GM12878 (cell line): Measurements from ENCODE around the gene EXPH5. TPM values are rescaled to one million over a fixed set of nuclear protein-coding genes. Genes with fewer than 3 reads are reported as not detected.

Source experiments
- CEBPZ ChIP-seq: fragments of 150-350 bp; IDR thresholded peaks from 2 replicates; pipeline ENCODE4 v1.6.1; 2016; ENCODE audit warnings: low read depth, low read length
- E2F4 ChIP-seq: IDR thresholded peaks from 2 replicates; pipeline ENCODE4 v1.6.1; 2012; ENCODE audit warnings: low read depth, low read length, improper control_type of control experiment
- E2F8 ChIP-seq: fragments of 450-650 bp; IDR thresholded peaks from 2 replicates; pipeline ENCODE4 v1.6.1; 2018; ENCODE audit warnings: mild to moderate bottlenecking, low read depth, moderate library complexity; ENCODE audit not compliant: partially characterized antibody
- FOS ChIP-seq: IDR thresholded peaks from 3 replicates; pipeline ENCODE4 v1.6.1; 2011; ENCODE audit warnings: borderline replicate concordance; ENCODE audit not compliant: insufficient read length; ENCODE audit errors: extremely low read depth
- MYB ChIP-seq: fragments of 150-350 bp; IDR thresholded peaks from 2 replicates; pipeline ENCODE4 v1.6.1; 2014; ENCODE audit warnings: mild to moderate bottlenecking, low read depth, low read length, borderline replicate concordance
- PML ChIP-seq: IDR thresholded peaks from 2 replicates; pipeline ENCODE4 v1.6.1; 2012; ENCODE audit warnings: low read length, inconsistent platforms
- POLR2AphosphoS2 ChIP-seq: IDR thresholded peaks from 2 replicates; pipeline ENCODE4 v1.6.1; 2011; ENCODE audit warnings: low read depth, mild to moderate bottlenecking, low read length, improper control_type of control experiment, moderate library complexity
- SIX5 ChIP-seq: IDR thresholded peaks from 2 replicates; pipeline ENCODE4 v1.6.1; 2011; ENCODE audit warnings: mild to moderate bottlenecking, low read depth, low read length, moderate library complexity; ENCODE audit not compliant: severe bottlenecking
- SRF ChIP-seq, 2 experiments: IDR thresholded peaks; 2 replicates each; pipeline ENCODE4 v1.6.1; 2011; ENCODE audit warnings: low read depth in 2 of 2, low read length in 2 of 2, mild to moderate bottlenecking in 1 of 2, moderate library complexity in 1 of 2
- USF2 ChIP-seq: IDR thresholded peaks from 2 replicates; pipeline ENCODE4 v1.6.1; 2011; ENCODE audit warnings: low read depth, low read length, improper control_type of control experiment, borderline replicate concordance
- ZBTB33 ChIP-seq: fragments of 450-650 bp; IDR thresholded peaks from 2 replicates; pipeline ENCODE4 v1.6.1; 2017; ENCODE audit warnings: mild to moderate bottlenecking
- ZNF217 ChIP-seq: fragments of 450-650 bp; IDR thresholded peaks from 2 replicates; pipeline ENCODE4 v1.6.1; 2017; ENCODE audit warnings: antibody characterized with exemption, mild to moderate bottlenecking
- ZNF687 ChIP-seq: fragments of 450-650 bp; IDR thresholded peaks from 2 replicates; pipeline ENCODE4 v1.6.1; 2017; ENCODE audit warnings: mild to moderate bottlenecking, moderate library complexity
- ZSCAN29 ChIP-seq: fragments of 450-650 bp; IDR thresholded peaks from 2 replicates; pipeline ENCODE4 v1.6.1; 2017; ENCODE audit warnings: mild to moderate bottlenecking, moderate library complexity
- polyA plus RNA-seq, 11 experiments: library from polyadenylated mRNA; depleted of rRNA in 4 of 11; unstranded in 6 of 11; stranded (reverse) in 5 of 11; fragments of >200 nt; fragmentation: Nextera tagmentation in 4 of 11; fragmentation: Illumina TruSeq in 1 of 11; extraction: Ambion mirVana in 4 of 11; extraction: Trizol in 1 of 11; gene quantifications; 1 replicate in 1 of 11; 2 replicates in 10 of 11; pipeline versions ENCODE4 v1.2.1 to v1.2.3, GENCODE V29; 2011 to 2016; ENCODE audit warnings: inconsistent platforms in 2 of 11, missing spikeins in 2 of 11, low read depth in 1 of 11
- total RNA-seq, 4 experiments: library from RNA; depleted of rRNA in 3 of 4; stranded (reverse); fragments of >200 nt in 3 of 4; fragmentation: Illumina TruSeq in 1 of 4; extraction: Trizol in 1 of 4; gene quantifications; 2 replicates each; pipeline versions ENCODE4 v1.2.1 to v1.2.3, GENCODE V29; 2013 to 2021

EXPH5 gene
- total and polyA plus RNA-seq, 10 of the 15 experiments (the other 5 are each of a cell fraction or from before 2014, with no cell fraction given) = 0.69 to 11.1 (median 4.3) TPM

- TF ChIP-seq E2F8 (no peak), E2F4 (no peak), ZBTB33 (no peak), SRF (IDR thresholded peaks at IDR 0.05; ENCODE audit: low read depth in 2 of 2, low read length in 2 of 2) (no peak), ZNF687 (peak; percentile 22; the same call in 1 of the 2 replicates), POLR2AphosphoS2 (no peak; the same call in 1 of the 2 replicates), ZNF217 (no peak), ZSCAN29 (no peak), CEBPZ (no peak), SIX5 (no peak), PML (0 out of 2 replicates have a peak, but pooled peaks have one; percentile 74), FOS (no peak), MYB (no peak), USF2 (no peak)
These were observed 96.1 kb downstream of the EXPH5 start (continued) for GRCh38 chr11:108497317-108498045.
